ENCODE results near the gene NINL. TPM values are rescaled to one million over a fixed set of nuclear protein-coding genes. Genes with fewer than 3 reads are reported as not detected.
"Not testable (repeated sequence)": the region's sequence is repeated elsewhere in the genome, so short reads cannot be mapped to it uniquely, and the experiment has no call there.

Gene NINL
- total RNA-seq, 1 donor from 2014 or later: 14.8 TPM

DNA sequence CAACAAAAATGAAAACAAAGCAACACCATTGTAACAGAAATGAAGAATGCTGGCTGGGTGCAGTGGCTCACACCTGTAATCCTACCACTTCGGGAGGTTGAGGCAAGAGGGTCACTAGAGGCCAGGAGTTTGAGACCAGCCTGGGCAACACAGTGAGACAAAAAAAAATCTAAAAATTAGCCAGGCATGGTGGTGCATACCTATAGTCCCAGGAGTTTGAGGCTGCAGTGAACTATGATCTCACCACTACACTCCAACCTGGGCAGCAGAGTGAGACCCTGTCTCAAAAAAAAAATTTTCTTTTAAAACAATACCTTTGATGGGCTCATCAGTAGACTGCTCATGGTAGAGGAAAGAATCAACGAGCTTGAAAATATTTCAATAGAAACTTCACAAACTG, 18.5 kb downstream of the NINL start:
- intact Hi-C loops (cut with DNase I): no loop called here
- no peak for ATAC-seq
- no peak for DNase-seq (ENCODE audit: low spot score)

GRCh38 chr20:25565578-25566157, 19.7 kb downstream of the NINL start:
- ATAC-seq (no peak), DNase-seq (ENCODE audit: low spot score) (no peak)
- intact Hi-C loops (cut with DNase I): no loop called here

DNA sequence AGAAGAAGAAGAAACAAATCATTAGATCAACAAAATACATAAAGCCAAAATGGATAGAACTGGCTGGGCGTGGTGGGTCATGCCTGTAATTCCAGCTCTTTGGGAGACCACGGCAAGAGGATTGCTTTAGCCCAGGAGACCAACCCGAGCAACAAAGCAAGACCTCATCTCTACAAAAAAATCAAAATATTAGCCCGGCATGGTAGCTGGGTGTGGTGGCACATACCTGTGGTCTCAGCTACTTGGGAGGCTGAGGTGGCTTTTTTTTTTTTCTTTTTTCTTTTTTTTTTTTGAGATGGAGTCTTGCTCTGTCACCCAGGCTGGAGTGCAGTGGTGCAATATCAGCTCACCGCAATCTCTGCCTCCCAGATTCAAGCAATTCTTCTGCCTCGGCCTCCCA, 21.5 kb downstream of the NINL start:
- intact Hi-C loops (cut with DNase I): no loop called here
- DNase-seq (ENCODE audit: low spot score) (no peak), ATAC-seq (no peak)

DNA sequence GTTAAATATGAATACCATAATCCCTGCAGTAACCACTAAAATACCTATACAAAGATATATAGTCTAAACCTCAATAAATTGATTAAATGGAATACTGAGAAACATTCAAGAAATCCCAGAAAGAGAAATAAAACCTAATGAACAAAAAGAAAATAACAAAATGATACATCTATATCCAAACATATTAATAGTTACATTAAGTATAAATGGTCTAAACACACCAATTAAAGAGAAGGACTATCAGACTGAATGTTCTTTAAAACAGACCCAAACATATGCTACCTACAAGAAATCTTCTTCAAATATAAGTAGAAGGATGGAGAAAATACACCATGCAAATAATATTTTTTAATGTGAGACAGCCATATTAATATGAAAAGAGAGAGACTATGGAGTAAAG, 22.0 kb downstream of the NINL start:
- intact Hi-C loops (cut with DNase I): no loop called here
- no peak for ATAC-seq

GRCh38 chr20:25561771-25562170, 23.6 kb downstream of the NINL start:
- ATAC-seq; intact Hi-C loops (cut with DNase I); DNase-seq (ENCODE audit: low spot score): not testable (repeated sequence)

More for the DNA sequence above, 22.0 kb downstream of the NINL start:
- no peak for DNase-seq (ENCODE audit: low spot score)

GRCh38 chr20:25553819-25554296, 31.5 kb downstream of the NINL start:
- intact Hi-C loops (cut with DNase I): no loop called here
- no peak for DNase-seq (ENCODE audit: low spot score)
- ATAC-seq: no peak

DNA sequence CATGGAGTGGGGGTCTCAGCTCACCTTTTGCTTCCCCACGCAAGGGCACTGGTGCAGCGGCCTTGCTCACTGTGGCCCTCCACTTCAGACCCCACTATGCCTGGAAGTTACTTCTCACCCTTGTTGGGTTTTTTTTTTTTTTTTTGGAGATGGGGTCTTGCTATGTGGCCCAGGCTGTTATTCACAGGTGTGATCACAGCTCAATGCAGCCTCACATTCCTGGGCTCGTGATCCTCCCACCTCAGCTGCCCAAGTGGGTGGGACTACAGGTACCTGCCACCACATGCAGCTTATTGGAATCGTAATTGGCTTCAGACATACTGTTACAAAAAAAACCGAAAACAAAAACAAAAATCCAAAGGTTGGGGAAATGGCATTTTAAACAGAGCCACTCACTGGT, 32.4 kb downstream of the NINL start:
- intact Hi-C loops (cut with DNase I): no loop called here
- DNase-seq (ENCODE audit: low spot score) (no peak), ATAC-seq (no peak)

DNA sequence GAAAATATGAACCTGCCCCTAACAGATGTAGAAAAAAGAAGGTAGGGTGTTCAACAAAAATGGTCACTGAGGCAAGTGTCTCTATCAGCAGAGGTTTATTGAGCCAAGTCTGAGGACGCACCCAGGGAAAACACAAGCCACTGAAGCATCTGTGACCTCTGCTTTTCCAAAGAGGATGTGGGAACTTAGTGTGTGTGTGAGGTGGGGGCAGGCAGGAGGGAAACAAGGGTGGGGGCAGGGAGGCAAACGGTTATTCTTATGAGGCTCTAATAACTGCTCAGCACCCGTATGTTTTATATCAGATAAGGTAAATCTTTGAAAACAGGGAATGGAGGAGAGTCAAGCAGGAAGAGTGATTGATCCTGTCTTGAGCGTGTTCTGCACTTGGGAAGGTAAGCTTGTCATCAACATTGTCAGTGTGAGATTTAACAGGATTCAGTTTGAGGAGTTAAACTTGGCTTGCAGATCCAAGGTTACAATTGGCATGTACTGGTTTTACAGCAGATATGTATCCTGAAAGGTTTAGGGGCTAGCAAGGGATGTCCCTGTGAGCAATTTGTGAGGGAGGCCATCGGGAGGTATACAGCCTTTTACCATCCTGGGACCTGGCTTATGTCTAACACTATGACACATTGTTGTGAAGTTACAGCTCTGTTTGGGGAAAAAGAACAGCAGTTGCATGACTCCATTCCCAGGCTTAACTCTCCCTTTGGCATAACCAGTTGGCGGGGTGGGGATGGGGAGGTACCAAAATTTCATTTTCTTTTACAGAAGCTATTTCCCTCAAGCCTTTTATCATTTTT, 33.7 kb downstream of the NINL start:
- no peak for ATAC-seq
- intact Hi-C loops (cut with DNase I): no loop called here
- DNase-seq (ENCODE audit: low spot score): no peak

DNA sequence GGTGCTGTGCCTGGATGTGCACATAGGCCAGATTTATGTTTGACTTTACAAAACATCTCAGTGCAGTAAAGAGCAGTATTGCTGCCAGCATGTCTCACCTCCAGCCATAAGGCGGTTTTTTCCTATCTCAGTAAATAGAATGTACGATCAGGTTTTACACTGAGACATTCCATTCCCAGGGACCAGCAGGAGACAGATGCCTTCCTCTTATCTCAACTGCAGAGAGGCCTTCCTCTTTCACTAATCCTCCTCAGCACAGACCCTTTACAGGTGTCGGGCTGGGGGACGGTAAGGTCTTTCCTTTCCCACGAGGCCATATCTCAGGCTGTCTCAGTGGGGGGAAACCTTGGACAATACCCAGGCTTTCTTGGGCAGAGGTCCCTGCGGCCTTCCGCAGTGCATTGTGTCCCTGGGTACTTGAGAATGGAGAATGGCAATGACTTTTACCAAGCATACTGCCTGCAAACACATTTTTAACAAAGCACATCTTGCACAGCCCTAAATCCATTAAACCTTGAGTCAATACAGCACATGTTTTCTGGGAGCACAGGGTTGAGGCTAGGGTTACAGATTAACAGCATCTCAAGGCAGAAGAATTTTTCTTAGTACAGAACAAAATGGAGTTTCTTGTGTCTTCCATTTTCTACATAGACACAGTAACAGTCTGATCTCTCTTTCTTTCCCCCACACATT, 34.5 kb downstream of the NINL start:
- intact Hi-C loops (cut with DNase I): not testable (repeated sequence)

DNA sequence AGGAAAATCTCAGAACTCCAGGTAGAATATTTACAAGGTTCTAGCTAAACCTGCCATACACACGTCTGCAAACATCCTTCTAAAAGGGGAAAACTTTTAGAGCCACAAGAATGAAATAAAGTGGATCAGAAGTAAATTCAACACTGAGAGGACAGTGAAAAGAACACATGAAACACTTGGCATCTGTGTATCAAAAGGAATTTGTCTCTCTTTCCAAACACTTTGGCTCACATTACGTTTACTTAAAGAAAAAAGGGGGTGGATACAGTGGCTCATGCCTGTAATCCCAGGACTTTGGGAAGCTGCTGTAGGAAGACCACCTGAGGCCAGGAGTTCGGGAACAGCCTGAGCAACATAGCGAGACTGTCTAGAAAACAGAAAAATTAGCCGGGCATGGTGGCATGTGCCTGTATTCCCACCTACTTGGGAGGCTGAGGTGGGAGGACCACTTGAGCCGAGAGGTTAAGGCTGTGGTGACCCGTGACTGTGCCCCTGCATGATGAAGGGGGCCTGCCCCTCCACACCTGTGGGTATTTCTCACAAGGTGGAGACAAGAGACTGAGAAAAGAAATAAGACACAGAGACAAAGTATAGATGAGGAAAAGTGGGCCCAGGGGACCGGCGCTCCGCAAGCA, 35.4 kb downstream of the NINL start:
- intact Hi-C loops (cut with DNase I): no loop called here
- peak; percentile 31 for ATAC-seq
- DNase-seq (ENCODE audit: low spot score): no peak

More for the DNA sequence above, 34.5 kb downstream of the NINL start:
- ATAC-seq; DNase-seq (ENCODE audit: low spot score): not testable (repeated sequence)

- intact Hi-C loops (cut with DNase I): no loop called here
- no peak for DNase-seq (ENCODE audit: low spot score)
- ATAC-seq: peak; percentile 9
These were observed 36.1 kb downstream of the NINL start for GRCh38 chr20:25549172-25549773.

DNA sequence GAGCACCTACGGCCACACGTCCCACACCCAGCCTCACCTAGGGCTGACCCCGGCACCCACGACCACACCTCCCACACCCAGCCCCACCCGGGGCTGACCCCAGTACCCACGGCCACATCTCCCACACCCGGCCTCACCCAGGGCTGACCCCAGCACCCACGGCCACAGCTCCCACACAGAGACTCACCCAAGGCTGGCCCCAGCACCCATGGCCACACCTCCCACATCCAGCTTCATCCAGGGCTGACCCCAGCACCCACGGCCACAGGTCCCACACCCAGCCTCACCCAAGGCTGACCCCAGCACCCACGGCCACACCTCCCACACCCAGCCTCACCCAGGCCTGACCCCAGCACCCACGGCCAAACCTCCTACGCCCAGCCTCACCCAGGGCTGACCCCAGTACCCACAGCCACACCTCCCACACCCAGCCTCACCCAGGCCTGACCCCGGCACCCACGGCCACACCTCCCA, 36.7 kb downstream of the NINL start:
- intact Hi-C loops (cut with DNase I): no loop called here
- no peak for ATAC-seq

GRCh38 chr20:25547999-25548398, 37.3 kb downstream of the NINL start:
- ATAC-seq: no peak
- no peak for DNase-seq (ENCODE audit: low spot score)
- intact Hi-C loops (cut with DNase I): no loop called here

More for the DNA sequence above, 36.7 kb downstream of the NINL start:
- DNase-seq (ENCODE audit: low spot score): no peak

GRCh38 chr20:25547063-25547462, 38.3 kb downstream of the NINL start:
- DNase-seq (ENCODE audit: low spot score) (no peak), ATAC-seq (no peak)
- intact Hi-C loops (cut with DNase I): no loop called here

DNA sequence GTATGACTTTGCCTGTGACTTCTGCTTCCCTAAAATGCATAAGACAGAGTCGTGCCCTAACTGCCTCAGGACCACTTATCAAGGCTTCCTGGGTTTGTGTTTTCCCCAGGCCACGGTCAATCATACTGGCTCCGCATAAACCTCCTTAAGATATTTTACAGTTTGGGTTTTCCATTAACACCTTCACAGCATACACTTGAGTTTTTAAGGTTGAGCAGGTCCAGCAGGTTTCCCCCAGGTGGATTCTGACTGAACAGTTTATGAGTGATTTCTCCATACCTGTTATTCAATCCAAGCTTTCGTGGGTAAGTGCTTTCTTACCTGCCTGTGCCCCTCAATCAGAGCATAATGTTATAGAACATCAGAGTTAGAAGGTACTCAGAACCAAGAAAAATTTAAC, 39.3 kb downstream of the NINL start:
- DNase-seq (ENCODE audit: low spot score) (no peak), ATAC-seq (no peak)
- intact Hi-C loops (cut with DNase I): no loop called here

DNA sequence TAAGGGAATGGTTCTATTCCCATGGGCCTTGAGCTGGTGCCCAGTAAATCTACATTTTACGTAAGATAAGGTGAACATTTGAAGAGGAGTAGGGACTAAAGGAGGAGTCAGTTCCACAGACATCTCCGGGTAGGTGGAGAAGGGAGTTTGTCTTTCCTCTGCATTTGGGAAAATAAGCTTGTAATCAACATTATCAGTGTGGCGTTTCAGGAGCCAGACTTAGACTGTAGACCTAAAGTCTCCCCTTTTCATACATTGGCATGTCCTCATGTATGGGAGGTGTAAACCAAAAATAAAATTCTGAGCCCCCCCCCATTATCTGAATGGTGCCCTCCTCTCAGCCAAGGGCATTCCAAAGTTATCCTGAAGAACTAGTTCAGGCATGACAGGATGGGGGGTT, 40.2 kb downstream of the NINL start:
- DNase-seq (ENCODE audit: low spot score) (no peak), ATAC-seq (no peak)
- intact Hi-C loops (cut with DNase I): no loop called here

DNA sequence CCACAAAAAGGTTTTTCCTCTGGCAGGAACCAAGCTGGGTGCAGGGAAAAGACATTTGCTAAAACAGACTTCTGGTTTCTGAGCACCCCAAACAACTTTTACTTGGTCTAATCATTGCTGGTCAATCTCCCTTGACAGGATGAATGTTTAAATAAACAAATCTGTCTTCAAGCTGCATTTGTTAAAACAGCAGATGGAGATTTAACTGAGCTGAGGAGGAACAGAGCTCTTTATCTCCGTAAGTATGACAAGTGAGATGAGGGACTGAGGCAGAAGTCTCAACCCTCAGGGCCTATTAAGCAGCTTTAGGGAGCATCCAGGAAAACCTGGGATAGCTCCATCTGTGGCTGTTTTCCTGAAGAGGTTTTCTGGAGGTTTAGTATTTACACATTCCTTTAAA, 40.6 kb downstream of the NINL start:
- no peak for DNase-seq (ENCODE audit: low spot score)
- ATAC-seq: no peak
- intact Hi-C loops (cut with DNase I): no loop called here

DNA sequence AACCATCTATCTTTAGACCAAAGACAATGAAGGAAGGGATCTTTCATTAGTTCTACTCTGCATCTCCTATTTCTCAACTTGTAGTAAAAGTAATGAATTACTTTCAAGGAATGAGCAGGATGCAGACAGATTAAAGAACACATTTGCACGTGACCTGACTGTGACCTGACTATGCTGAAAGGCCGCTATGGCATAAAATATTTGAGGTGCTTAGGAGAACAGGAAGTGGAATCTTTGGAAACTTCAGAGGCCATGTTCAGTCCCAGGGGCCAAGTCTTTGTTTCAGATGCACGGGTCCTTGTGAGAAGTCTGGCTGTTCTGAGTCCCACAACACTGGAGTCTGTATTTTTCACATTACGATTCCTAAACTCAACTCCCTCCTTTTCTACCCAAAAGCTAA, 41.0 kb downstream of the NINL start:
- ATAC-seq: no peak
- no peak for DNase-seq (ENCODE audit: low spot score)
- intact Hi-C loops (cut with DNase I): no loop called here

DNA sequence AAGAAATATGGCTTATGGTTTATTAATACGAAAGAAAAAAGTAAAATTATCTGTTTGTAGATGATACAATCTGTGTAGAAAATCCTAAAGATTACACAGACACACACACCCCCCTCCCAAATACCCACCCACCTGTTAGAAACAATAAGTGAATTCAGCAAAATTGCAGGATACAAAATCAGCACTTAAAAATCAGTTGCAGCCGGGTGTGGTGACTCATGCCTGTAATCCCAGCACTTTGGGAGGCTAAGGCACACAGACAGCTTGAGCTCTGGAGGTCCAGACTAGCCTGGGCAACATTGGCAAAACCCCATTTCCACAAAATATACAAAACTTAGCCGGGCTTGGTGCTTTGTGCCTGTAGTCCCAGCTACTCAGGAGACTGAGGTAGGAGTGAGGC, 42.3 kb downstream of the NINL start:
- ATAC-seq: no peak
- DNase-seq (ENCODE audit: low spot score): no peak
- intact Hi-C loops (cut with DNase I): no loop called here
